HT-29 (cell line): ENCODE results near the gene SGPL1. TPM values are rescaled to one million over a fixed set of nuclear protein-coding genes. Genes with fewer than 3 reads are reported as not detected.

Source experiments
- DNase-seq: peaks from one replicate; pipeline ENCODE4 v3.0.0-alpha.2; 2015; ENCODE audit warnings: low spot score
- total RNA-seq: library from RNA; depleted of rRNA; stranded (reverse); fragments of >200 nt; shearing (Covaris generic); gene quantifications from 2 replicates; pipeline ENCODE4 v1.2.3, GENCODE V29; 2014

Gene SGPL1
- total RNA-seq, 1 experiment from 2014 or later = 37.5 TPM

DNA sequence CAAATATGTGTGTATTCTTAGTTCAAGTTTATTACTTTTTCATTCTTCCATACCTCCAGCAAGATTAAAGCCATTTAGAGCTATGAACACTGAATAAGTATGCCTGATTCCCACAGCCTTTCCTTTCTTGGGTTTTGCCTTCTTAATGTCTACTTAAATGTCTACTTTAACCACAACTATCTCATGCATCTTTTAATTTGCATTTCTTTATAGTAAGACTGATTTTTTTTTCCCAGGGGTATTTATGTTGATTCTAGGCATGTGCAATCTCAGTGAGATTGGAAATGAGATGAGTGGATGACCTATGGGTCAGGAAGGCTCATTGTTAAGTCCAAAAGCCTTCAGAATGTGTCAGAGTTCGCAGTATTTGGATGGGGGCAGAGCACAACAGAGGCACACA is 69.0 kb downstream of the SGPL1 start:
- DNase-seq = no peak

DNA sequence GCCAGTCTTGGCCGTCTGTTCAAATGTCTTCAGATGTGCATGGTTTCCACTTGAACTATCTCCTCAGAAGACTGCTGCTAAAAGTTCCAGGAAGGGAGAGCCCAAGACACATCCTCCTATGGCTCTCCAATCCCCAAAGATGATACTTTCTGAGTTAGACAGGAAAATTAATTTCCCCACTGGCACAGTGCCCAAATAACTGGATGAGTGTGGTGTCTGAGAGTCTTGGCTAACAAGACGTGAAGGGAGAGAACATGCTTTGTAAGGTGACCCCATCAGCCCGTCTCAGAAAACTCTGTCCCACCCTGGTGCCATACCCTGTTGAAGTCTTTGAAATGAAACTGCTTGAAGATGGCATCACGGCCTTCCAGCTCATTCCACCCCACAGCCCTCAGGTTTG is 69.7 kb downstream of the SGPL1 start:
- DNase-seq = no peak

DNA sequence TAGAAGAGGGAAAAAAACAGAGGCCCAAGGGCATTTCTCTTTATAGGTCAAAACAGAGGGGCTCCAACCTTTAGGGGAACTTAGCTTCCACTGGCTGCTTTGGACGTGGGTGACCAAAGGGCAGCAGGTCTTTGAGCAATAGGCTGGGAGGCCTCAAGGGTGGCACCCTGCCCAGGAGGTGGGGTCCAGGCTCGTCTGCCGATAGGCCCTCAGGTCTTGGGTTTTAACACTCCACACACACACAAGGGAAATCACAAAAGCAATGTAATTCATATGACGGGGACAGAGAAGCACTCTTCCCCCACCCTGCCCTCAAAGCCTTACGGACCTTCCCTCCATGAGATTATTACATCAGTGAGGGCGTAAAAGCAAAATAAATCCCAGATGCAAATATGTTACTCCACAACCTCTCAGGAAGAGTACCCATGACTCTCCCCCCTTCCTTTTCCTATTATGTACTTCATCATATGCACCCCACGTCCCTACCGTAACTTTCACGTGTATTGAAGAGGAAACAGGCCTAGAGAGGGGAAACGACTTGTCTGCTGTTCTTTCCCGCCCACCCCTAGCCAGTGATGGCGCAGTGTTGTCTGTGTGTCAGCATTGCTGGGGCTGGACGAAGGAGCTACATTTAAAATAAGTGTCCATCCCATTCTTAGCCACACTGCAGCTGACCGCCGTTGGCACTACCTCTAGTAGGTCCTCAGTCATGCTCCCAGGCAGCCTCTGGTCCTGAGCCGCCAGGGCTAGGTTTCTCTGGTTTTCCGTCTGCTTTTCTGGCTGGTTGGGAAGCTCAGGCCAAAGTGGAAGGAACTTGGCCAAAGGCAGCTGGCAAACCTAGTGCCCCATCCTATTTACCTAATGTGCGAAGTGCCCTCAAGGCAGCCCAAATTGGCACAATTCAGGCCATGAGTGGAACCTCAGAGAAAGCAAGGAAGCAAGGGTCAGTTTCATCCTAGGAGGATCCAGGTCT is 70.5 kb downstream of the SGPL1 start:
- no peak for DNase-seq

DNA sequence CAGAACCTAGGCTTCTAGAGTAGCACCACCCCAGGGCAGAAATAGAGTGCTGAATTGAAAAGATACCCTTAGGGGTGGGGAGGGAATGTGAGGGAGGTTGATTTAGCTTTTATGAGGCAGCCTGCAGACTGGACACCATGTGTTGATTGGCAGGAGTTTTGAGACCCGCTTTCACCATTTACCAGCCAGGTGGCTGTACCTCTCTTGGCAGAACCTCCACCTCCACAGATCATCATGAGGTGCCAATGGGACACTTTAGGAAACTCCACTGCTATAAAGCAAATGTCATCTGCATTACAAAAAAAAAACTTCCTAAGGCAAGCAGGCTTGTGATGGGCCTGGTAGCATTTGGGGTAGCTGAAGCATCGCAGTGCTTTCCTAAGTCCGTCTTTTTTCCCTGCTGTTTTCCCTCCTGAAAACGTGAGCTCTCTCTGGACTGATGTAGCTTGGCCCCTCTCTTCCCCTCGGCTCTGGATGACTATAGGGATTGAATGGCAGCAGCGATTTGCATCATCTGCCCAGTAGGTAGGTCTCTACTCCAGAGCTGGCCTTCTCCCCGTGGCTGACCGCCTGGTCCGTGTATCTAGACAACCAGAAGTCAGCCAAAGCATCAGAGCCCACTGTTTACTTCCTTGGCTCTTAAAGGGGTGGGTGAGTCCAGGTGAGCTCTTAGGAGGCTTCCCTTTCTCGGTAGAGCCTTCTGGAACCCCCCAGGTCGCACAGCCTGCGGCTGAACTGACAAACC is 71.3 kb downstream of the SGPL1 start:
- DNase-seq = no peak

DNA sequence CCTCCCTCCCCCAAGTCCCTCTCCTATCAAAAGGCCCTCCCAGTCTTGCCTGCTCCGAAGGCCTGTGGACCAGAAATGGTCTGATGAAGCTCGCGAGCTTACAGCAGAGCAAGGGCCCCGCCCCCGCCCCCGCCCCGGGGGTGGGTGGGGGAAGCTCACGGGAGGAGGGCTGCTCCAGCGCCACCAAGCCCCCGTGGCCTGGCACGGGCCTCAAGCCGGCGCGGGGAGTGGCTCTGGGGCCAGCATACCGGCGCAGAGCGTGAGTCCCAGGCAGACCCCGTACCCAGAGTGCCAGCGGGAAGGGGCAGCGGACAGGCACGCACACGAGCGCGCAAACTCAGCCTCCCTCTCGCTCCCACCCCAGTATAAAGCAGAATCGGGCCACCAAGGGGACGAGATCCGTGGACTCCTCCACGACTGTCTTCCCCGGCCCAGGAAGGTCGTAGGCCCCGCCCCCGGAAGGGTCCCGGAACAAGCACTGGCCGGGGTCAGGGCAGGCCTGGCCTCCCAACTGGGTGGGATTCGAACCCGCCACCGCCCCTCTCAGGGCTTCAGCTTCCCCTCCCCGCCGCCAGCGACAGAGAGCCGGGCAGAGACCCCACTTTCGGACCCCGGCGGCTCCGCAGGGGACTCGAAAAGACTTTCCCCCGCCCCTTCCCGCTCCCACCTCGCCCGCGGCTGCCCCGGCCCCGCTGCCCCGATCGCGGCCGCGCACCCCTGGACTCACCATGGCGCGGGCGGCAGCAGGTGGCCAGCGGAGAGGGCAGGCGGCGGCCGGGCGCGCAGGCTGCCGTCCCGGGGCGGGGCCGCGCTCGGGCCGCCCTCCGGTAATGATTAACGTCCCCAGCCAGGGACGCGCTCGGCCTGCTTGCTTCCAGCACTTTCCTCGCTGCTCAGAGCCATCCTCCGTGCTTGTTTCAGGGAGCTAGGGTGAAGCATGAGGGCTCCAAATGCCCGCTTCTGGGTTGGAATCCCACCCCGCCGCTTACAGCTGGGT is 72.4 kb downstream of the SGPL1 start, which contains the start of gene PCBD1:
Gene PCBD1, minus strand, starts transcription at position 762 of the 997 bp plus-strand sequence. Its CDS starts 32 bp downstream, at position 730.
- peak; percentile 82 for DNase-seq

DNA sequence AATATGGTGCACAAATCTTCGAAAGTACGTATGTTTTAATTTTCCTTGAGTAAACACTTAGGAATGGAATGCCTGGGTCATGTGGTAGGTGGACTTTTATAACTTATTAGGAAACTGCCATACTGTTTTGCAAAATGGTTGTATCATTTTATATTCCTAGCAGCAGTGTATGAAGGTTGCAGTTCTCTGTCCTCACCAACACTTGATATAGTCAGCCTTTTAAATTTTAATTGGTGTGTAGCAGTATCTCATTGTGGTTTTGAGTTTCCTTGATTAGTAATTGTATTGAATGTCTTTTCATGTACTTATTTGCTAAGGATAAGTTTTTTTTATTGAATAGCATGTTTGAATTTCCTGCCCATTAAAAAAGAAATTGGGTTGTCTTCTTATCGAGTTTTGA is 73.5 kb downstream of the SGPL1 start:
- no peak for DNase-seq

DNA sequence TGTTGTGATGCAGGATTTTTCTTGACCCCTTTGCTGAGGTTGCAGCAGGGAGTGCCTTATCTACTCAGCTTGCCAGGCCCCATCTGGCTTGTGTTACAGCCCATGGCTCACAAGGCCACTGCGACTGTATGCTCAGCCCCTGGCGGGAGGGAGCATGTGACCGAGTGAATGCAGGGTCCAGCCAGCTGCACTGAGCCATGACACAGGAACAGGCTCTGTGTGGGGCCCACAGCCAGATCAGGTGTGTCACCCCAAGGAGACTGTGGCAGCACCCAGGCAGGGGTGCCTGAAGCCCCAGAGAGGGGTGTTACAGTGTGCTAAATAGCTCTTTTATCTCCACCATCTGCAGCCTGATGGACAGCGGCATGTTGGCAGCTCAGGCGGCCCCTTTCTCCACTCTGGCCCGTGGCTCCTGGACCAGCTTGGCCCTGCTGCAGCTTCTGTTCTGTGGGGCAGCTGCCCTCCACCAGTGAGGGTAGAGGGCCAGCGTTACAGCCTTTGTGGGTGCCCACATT is 75.2 kb downstream of the SGPL1 start:
- DNase-seq = no peak

DNA sequence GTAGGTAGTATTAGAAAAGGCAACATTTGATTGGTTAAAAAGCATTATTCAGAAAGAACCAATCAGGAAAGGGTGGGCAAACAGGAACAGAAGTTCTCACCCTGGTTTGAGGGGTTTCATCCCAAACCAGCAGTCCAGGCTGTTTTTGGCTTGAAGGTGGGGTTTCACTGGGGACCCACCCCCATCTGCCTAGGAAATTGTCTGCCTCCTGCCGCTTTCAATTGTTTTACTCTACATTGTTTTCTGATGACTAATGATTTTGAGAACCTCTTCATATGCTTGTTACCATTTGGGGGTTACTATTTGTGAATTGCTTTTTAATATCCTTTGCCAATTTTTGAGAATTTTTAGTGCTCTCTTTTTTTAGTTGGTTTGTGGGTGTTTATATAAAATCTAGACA is 75.9 kb downstream of the SGPL1 start:
- DNase-seq = no peak

DNA sequence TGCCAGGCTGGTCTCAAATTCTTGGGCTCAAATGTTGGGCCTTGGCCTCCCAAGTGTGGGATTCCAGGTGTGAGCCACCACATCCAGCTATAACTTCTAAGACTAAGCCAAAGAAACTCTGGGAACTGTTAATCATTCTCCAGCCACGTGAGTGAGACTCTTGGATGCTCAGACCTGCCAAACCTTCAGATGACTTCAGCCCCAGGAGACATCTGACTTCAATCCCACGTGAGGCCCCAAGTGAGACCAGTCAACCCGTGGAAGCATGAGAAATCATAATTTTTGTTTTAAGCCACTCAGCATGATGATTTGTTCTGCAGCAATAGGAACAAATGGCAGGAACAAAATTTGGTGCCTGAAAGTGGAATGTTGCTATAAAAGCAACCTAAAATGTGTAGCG is 76.9 kb downstream of the SGPL1 start:
- DNase-seq = no peak

DNA sequence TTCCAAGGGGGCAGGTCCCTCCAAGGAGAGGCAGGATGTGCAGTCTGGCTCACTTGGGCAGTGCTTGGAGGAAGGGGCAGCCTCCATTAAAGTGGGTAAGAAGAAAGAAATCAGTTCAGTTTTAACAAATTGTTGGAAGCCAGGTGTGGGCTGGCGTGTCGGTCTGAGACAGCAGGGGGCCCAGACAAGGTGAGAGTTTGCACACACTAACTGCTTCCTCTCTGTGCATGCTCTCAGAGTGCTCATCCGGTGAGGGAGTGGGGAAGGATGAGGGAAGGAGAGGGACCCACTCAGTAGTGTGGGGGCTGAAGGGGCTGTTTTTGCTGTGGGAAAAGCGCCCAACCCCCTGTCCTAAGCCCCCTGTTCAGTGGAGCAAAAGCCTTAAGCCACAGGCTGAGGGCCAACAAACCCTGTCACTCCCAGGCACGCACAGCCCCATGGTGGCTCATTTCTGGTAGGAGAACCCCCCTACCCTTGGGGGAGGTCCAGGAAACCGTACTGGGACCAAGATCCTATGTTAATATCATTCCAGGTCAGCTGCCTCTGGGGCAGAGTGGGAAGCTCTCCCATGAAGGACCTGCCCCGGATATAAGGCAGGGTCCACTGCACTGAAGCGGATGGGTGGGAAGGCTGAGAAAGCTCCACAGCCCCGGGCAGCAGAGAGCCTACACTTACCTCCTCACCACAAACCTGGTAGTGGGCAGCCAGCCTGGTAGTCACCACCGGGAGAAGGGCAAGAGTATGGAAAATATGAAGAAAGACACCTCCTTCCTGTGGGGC is 77.7 kb downstream of the SGPL1 start:
- no peak for DNase-seq

DNA sequence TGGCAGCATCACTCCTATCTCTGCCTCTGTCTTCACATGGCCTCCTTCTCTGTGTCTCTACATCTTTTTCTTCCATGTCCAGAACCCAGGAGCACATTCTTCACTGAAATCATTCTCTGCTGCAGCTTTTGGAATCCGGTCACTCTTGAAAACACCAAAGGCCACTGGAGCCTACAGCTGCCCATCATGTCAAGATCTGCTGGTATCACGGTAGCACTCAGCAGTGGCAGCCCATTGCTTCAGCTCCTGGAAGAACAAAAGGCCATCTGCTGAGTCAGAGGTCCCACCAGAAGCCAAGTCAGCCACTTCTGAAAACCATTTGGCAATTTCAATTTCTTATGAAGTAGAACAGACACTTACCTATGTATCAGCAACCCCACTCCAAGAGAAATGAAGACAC is 78.7 kb downstream of the SGPL1 start:
- no peak for DNase-seq

DNA sequence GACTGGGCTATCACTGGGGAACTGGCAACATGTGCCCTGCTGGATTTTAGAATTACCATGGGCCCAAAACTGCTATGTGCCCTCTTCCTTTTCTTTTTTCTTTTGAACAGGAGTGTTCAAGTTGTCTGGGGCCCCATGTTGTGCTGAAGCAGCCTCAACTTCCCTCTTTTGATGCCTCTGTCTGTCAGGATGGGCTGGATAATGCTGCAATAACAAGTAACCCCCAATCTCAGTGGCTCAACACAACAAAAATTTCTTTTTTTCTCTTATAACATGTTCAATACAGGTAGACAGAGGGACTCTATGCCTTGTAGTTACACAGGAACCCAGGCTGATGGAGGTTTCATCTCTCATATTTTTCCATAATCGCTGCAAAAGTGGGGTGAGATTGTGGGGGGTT is 80.8 kb downstream of the SGPL1 start:
- no peak for DNase-seq

DNA sequence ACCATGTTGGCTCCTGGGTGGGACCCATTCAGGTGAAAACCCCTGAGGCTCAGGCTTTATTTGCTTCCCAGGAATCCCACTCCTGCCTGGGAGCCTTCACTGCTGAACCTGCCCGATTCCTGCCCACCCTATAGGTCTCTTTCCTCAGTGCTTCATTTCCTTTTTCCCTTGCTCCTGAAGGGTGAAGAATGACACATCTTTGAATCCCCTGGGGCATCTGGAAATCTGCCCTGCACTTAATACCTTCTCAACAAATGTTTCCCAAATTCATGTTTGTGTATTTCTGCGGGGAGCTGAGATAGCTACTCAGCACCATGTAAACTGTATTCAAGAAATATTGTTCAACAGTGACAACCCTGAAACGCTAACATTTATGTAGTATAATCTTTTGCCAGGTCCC is 82.9 kb downstream of the SGPL1 start:
- no peak for DNase-seq

DNA sequence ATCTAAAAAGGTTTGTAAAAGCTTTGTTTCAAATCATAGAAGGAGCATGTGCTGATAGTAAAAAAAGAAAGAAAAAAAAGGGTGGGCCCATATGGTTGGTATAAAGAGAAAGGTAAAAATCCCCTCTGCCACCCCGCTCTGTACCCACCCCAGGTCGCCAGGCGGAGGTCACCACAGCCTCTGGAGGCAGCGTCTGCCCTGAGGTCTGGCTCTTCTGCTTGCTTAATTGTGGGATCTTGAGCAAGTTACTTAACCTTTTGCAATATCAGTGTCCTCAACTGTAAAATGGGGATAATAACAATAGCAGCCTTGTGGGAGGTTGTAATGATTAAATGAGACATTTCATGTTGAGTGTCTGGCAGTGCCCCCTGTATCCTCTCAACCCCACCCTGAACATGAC is 83.3 kb downstream of the SGPL1 start:
- DNase-seq = no peak

DNA sequence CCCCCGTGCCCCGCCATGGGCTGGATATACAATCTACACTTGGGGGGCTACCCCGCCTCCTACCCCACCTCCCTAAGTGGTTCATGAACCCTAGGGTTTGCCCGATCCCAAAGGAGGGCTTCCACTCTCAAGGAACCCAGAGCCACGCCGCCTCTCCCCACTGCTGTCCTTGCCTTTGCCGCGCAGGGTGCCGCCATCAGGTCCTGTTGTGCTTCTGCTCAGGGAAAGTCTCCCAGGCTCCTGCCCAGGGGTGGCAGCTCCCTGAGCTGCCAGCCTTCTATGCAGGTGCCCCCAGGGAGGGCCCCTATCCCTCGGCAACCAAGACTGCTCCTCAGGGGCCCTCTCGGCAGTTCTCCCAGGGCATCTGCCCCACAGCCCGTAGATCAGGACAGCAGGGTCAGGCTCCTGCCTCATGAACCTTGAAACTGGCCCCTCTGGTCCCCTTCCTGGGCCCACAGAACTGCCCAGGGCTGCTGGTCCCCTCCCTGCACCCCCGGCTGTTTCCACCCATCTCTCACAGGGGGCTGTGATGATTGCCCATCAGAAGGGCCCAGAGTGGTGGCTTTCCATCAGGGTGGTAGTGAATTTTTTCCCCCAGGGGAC is 85.6 kb downstream of the SGPL1 start:
- DNase-seq = no peak

DNA sequence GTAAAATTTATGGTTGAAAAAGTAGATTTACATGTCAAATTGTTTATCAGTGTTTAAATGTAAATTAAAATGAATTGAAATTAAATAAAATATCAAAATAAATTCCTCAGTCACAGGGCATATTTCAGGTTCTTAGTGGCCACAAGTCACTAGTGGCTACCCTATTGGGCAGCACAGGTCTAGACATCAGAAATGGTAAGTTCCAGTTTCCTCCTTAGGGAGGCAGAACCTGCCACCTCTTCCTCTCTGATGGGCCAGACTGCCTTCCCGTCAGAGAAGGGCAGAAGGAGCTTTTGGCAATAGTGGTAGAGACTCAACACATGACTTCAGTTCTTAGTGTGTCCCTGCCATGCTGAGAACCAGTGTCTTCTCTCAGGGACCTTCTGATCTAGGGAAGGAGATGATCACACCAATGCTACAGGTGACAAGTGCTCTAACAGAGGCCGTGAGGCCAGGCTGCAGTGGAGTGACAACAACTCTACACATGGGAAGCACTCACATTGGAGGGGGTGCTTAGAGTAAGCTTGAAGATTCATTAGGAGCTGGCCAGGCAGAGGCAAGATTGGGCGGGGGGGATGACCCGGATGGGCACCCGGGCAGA is 87.0 kb downstream of the SGPL1 start:
- DNase-seq = no peak

DNA sequence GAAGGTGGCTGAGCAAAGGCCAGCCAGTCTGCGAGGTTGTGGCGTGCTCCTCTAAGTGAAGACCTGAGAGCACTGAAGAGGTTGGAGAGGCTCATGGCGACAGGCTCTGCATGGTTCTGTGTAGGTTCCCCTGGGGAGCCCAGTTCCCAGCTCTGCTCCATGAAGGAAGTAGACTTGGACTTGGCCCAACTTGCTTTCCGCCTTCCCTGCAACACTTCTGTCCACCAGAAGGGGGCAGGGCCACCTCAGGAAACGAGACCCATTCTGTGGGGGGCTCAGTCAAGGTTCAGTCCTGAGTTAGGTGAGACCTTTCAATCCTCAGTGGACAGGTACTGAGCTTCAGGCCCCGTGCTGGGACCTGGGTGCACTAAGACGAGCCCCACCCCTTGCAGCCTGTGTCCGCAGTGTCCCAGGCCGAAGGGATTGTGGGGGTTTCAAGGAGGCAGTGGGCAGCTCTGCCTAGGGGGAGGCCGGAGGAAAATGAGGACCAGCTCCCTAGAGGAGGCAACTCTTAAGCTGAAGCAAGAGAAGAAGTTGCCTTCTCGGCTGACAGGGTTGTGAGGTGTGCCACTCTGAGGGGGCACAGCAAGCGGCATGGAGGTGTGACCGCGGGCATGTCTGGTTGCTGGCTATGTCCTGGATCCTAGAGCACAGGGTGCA is 87.6 kb downstream of the SGPL1 start:
- peak; percentile 48 for DNase-seq

DNA sequence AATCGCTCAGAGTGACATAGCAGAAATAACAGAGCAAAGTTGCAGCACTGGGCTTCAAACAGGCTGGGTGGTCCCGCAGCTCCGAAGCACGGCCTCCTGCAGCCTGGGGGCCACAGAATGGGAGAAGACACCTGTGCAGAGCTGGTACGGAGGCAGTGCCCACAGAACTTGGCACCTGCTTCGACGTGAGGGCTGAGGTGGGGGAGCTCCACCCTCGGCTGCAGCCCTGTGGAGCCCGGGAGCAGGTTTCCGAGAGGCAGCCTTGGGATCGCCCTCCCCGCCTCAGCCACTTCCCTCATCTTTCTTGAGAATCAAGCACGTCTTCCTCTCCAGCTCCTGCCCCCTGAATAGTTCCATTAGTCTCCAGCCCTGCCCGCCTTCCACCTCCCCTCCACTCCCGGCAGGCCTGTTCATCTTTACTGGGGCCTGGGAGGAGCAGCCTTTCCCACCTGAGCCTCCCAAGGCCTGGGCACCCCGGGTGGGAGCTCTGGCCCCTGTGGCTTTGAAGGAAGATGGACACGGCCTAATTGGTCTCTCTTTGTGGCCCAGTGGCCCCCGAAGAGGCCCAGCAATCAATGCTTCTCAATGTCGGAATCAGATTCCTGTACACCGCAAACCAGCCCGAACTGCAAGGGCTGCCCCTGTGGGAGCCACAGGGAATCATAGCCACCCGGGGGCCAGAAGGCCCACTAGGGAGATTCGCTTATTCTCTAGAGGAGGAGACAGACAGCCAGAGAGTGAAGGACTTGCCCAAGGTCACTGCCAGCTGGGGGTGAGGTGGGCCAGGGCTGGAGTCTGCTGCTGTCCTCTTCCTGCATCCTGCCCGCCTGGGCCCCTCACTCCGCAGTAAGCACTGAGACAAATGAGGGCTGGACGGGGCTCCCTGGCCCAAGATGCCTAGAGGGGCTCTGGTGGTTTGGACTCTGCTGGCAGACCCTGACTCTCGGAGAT is 89.6 kb downstream of the SGPL1 start:
- no peak for DNase-seq
